ENCODE data around the gene GDI1. TPM values are rescaled to one million over a fixed set of nuclear protein-coding genes. Genes with fewer than 3 reads are reported as not detected.

The GDI1 gene
- total RNA-seq, 4 donors from 2014 or later, result 59.7 to 86.2 (median 78.1) TPM

GRCh38 chrX:154403858-154404257 is 33.1 kb upstream of the GDI1 start:
- no peak for DNase-seq
- Histone ChIP-seq H3K36me3 (peaks cover 19 to 25% of the 10 kb centered on the region in 2 donors), H3K4me1 (peaks cover 9% of the 10 kb centered on the region in 2 donors), H3K27me3 (no peaks in the 10 kb centered on the region), H3K4me3 (replicated peaks in 1 of 3) (no peak overlapping the region), H3K27ac (no peak overlapping the region), H3K9me3 (no peaks in the 10 kb centered on the region)
- TF ChIP-seq POLR2A (IDR thresholded peaks at IDR 0.05) (no peak), CTCF (IDR thresholded peaks at IDR 0.05) (no peak)
- intact Hi-C loops (cut with DNase I), result loop anchor here (5.0 kb wide), 1 partner anchor 128 kb away; no protein-coding TSS in a partner anchor
- WGBS, 2 donors, result 93 to 95% methylated on average over 4 of the region's 4 CpGs

DNA sequence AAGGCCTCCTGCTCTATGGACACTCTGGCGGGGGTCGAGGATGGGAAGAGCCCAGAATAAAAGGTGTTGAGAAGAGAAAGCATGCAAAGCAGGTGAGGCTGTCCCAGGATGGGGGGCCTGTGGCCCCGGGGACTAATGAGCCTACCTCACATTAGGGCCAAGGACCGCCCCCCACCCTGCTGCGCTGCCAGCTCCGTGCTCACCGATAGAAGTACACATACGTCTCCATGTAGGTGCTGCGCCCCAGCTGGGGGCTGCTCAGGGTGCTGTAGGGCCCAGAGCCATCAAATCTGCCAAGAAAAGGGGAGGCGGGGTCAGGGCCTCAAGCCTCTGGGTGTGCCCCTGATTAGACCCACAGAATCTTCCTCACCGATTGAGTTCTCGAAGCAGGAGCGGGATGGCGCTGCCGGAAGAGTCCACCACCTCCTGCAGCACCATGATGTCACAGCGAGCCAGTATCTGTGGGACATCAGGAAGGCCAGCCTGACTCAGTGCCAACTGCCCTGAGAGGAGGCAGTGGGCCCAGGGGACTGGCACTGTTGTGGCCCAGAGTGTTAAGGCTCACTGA is 32.2 kb upstream of the GDI1 start:
- no peaks in the 10 kb centered on the region for H3K9me3 ChIP-seq
- peaks cover 5% of the 10 kb centered on the region in 2 donors for H3K4me1 ChIP-seq
- peaks cover 11 to 17% of the 10 kb centered on the region in 2 donors for H3K36me3 ChIP-seq
- H3K27me3 ChIP-seq, result no peaks in the 10 kb centered on the region
- TF ChIP-seq CTCF (IDR thresholded peaks at IDR 0.05) (no peak), POLR2A (IDR thresholded peaks at IDR 0.05) (no peak)
- H3K27ac ChIP-seq, result no peak overlapping the region
- no peak for DNase-seq
- intact Hi-C loops (cut with DNase I), result loop anchor here (5.0 kb wide), 1 partner anchor 128 kb away; no protein-coding TSS in a partner anchor
- 92 to 97% methylated on average over 6 to 13 of the region's 16 CpGs for WGBS, 2 donors
- H3K4me3 ChIP-seq (replicated peaks in 1 of 3), result no peak overlapping the region

- Histone ChIP-seq H3K27me3 (no peaks in the 10 kb centered on the region), H3K9me3 (no peaks in the 10 kb centered on the region), H3K4me3 (replicated peaks in 1 of 3) (no peak overlapping the region), H3K4me1 (peaks cover 0 to 7% of the 10 kb centered on the region in 2 donors), H3K27ac (peak overlapping the region in 2 of 3 donors; percentile 30 to 40), H3K36me3 (no peaks in the 10 kb centered on the region)
- DNase-seq, result no peak
- TF ChIP-seq CTCF (IDR thresholded peaks at IDR 0.05) (no peak), POLR2A (IDR thresholded peaks at IDR 0.05) (no peak)
- intact Hi-C loops (cut with DNase I), result no loop called here
- 54 to 81% methylated on average over 8 to 10 of the region's 10 CpGs for WGBS, 2 donors
Observed at GRCh38 chrX:154408659-154409221, 28.2 kb upstream of the GDI1 start.

GRCh38 chrX:154409222-154409871 is 27.6 kb upstream of the GDI1 start, which contains the start of gene DNASE1L1:
Gene DNASE1L1 (minus strand): TSS chrX:154409254. CDS start chrX:154405568, 3,686 bp downstream.
- Histone ChIP-seq H3K9me3 (no peaks in the 10 kb centered on the region), H3K27ac (peak within 1 kb of the TSS in 2 of 3 donors; percentile 30 to 40), H3K4me1 (peaks cover 0 to 7% of the 10 kb centered on the region in 2 donors), H3K4me3 (replicated peaks in 1 of 3) (no peak within 1 kb of the TSS), H3K27me3 (no peaks in the 10 kb centered on the region), H3K36me3 (no peaks in the 10 kb centered on the region)
- 70 to 86% methylated on average over 4 of the region's 26 CpGs for WGBS, 2 donors
- DNase-seq, result peak; percentile 73 to 81
- intact Hi-C loops (cut with DNase I), result no loop called here
- no peak for TF ChIP-seq CTCF (IDR thresholded peaks at IDR 0.05)
- no peak for TF ChIP-seq POLR2A (IDR thresholded peaks at IDR 0.05)

DNA sequence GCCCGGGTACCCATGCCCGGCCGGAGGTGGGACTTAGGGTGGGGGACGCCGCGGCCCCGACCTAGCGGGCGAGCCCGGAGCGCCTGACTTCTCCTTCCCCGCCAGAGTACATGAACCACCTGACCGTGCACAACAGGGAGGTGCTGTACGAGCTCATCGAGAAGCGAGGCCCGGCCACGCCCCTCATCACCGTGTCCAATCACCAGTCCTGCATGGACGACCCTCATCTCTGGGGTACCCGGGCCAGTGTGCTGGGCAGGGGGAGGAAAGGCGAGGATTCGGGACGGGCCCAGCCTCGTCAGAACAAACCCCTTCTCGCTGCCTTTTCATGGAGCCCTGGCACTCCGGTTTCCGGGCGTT is 25.0 kb upstream of the GDI1 start:
- peak; percentile 74 to 77 for DNase-seq
- peaks cover 0 to 7% of the 10 kb centered on the region in 2 donors for H3K4me1 ChIP-seq
- 13% methylated on average over 4 of the region's 29 CpGs; no CpG with 5 or more reads in 1 of the 2 donors for WGBS, 2 donors
- H3K27ac ChIP-seq, result peak overlapping the region; percentile 89 to 95 (median 94)
- TF ChIP-seq CTCF (IDR thresholded peaks at IDR 0.05) (no peak), POLR2A (IDR thresholded peaks at IDR 0.05) (peak in 1 of 2 donors; percentile 64)
- no peaks in the 10 kb centered on the region for H3K27me3 ChIP-seq
- intact Hi-C loops (cut with DNase I), result no loop called here
- peak overlapping the region; percentile 39 to 62 (median 51) for H3K4me3 ChIP-seq (replicated peaks in 1 of 3)
- no peaks in the 10 kb centered on the region for H3K36me3 ChIP-seq
- H3K9me3 ChIP-seq, result no peaks in the 10 kb centered on the region

Measured in thyroid gland (tissue), 4 donors.